Measurements from ENCODE around the gene RPL7L1.

- no peak for TF ChIP-seq RFX5 (IDR thresholded peaks at IDR 0.05; ENCODE audit: low read depth, low read length)
- no peak for TF ChIP-seq CTCF (conservative IDR thresholded peaks at IDR 0.05; ENCODE audit: low read depth, low read length)
- no peak for TF ChIP-seq POLR2A (IDR thresholded peaks at IDR 0.05; ENCODE audit: low read depth, low read length)
- no peak for TF ChIP-seq SMC3 (IDR thresholded peaks at IDR 0.05; ENCODE audit: low read depth, low read length)
- TF ChIP-seq USF2 (IDR thresholded peaks at IDR 0.05; ENCODE audit: low read depth, low read length) = no peak
- TF ChIP-seq MXI1 (IDR thresholded peaks at IDR 0.05; ENCODE audit: borderline replicate concordance, low read depth, low read length) = no peak
Measured at GRCh38 chr6:42846505-42846904, 32.9 kb upstream of the RPL7L1 start.
